ENCODE data around the gene PELO.

PELO gene

GRCh38 chr5:52771343-52772039 lies 16.2 kb upstream of the PELO start:
- DNase-seq (ENCODE audit: low read depth in 2 of 2, low spot score in 1 of 2): no peak

GRCh38 chr5:52772668-52773067 lies 15.0 kb upstream of the PELO start:
- DNase-seq (ENCODE audit: low read depth in 2 of 2, low spot score in 1 of 2): no peak

- DNase-seq (ENCODE audit: low read depth in 2 of 2, low spot score in 1 of 2): no peak
Observed at GRCh38 chr5:52773342-52773741, 14.4 kb upstream of the PELO start.

- no peak for DNase-seq (ENCODE audit: low read depth in 2 of 2, low spot score in 1 of 2)
Observed at GRCh38 chr5:52774005-52774410, 13.7 kb upstream of the PELO start.

- DNase-seq (ENCODE audit: low read depth in 2 of 2, low spot score in 1 of 2): no peak
Observed at GRCh38 chr5:52776116-52776515, 11.6 kb upstream of the PELO start.

GRCh38 chr5:52777186-52777585 lies 10.5 kb upstream of the PELO start:
- no peak for DNase-seq (ENCODE audit: low read depth in 2 of 2, low spot score in 1 of 2)

- no peak for DNase-seq (ENCODE audit: low read depth in 2 of 2, low spot score in 1 of 2)
Observed at GRCh38 chr5:52778781-52779180, 8.9 kb upstream of the PELO start.

GRCh38 chr5:52779213-52779612 lies 8.5 kb upstream of the PELO start:
- DNase-seq (ENCODE audit: low read depth in 2 of 2, low spot score in 1 of 2): no peak

- DNase-seq (ENCODE audit: low read depth in 2 of 2, low spot score in 1 of 2): no peak
Observed at GRCh38 chr5:52783226-52783959, 4.3 kb upstream of the PELO start.

GRCh38 chr5:52784737-52785136 lies 3.0 kb upstream of the PELO start:
- DNase-seq (ENCODE audit: low read depth in 2 of 2, low spot score in 1 of 2): no peak

GRCh38 chr5:52786391-52786790 lies 1.3 kb upstream of the PELO start:
- DNase-seq (ENCODE audit: low read depth in 2 of 2, low spot score in 1 of 2): no peak

- DNase-seq (ENCODE audit: low read depth in 2 of 2, low spot score in 1 of 2): no peak
Observed at GRCh38 chr5:52786949-52787599, 642 bp upstream of the PELO start.

GRCh38 chr5:52788505-52788821 lies 747 bp downstream of the PELO start:
- DNase-seq (ENCODE audit: low read depth in 2 of 2, low spot score in 1 of 2): no peak

GRCh38 chr5:52789378-52789777 lies 1.7 kb downstream of the PELO start:
- no peak for DNase-seq (ENCODE audit: low read depth in 2 of 2, low spot score in 1 of 2)

GRCh38 chr5:52789851-52790250 lies 2.1 kb downstream of the PELO start:
- no peak for DNase-seq (ENCODE audit: low read depth in 2 of 2, low spot score in 1 of 2)

- DNase-seq (ENCODE audit: low read depth in 2 of 2, low spot score in 1 of 2): no peak
Observed at GRCh38 chr5:52791366-52791765, 3.6 kb downstream of the PELO start.

GRCh38 chr5:52794519-52794918 lies 6.8 kb downstream of the PELO start:
- DNase-seq (ENCODE audit: low read depth in 2 of 2, low spot score in 1 of 2): no peak

- no peak for DNase-seq (ENCODE audit: low read depth in 2 of 2, low spot score in 1 of 2)
Observed at GRCh38 chr5:52796031-52796430, 8.3 kb downstream of the PELO start.

- DNase-seq (ENCODE audit: low read depth in 2 of 2, low spot score in 1 of 2): no peak
Observed at GRCh38 chr5:52796516-52797103, 8.9 kb downstream of the PELO start.

- DNase-seq (ENCODE audit: low read depth in 2 of 2, low spot score in 1 of 2): no peak
Observed at GRCh38 chr5:52798938-52799337, 11.2 kb downstream of the PELO start.

- DNase-seq (ENCODE audit: low read depth in 2 of 2, low spot score in 1 of 2): peak in 1 of 2 donors; percentile 9
Observed at GRCh38 chr5:52799358-52799982, 11.8 kb downstream of the PELO start.

GRCh38 chr5:52799983-52800393 lies 12.3 kb downstream of the PELO start:
- DNase-seq (ENCODE audit: low read depth in 2 of 2, low spot score in 1 of 2): peak; percentile 88 to 94
